IgD-negative memory B cell (primary cell): Measurements from ENCODE around the gene OGFOD3. TPM values are rescaled to one million over a fixed set of nuclear protein-coding genes. Genes with fewer than 3 reads are reported as not detected.

Source experiments
- H3K27ac Mint-ChIP-seq, 3 donors: one replicate each; pipeline ENCODE4 v1.8.0; 2020 to 2022; ENCODE audit warnings: mild to moderate bottlenecking in 3 of 3, mixed read lengths in 3 of 3, moderate library complexity in 1 of 3
- H3K27me3 Mint-ChIP-seq: one replicate; pipeline ENCODE4 v1.8.0; 2021; ENCODE audit warnings: mixed read lengths
- H3K36me3 Mint-ChIP-seq: one replicate; pipeline ENCODE4 v1.8.0; 2020; ENCODE audit warnings: mild to moderate bottlenecking, mixed read lengths
- H3K4me1 Mint-ChIP-seq, 3 donors: one replicate each; pipeline ENCODE4 v1.8.0; 2020 to 2022; ENCODE audit warnings: mixed read lengths in 3 of 3, mild to moderate bottlenecking in 1 of 3
- H3K4me3 Mint-ChIP-seq, 4 donors: one replicate each; pipeline ENCODE4 v1.8.0; 2020 to 2022; ENCODE audit warnings: mild to moderate bottlenecking in 4 of 4, mixed read lengths in 4 of 4, moderate library complexity in 3 of 4
- H3K9me3 Mint-ChIP-seq, 3 donors: one replicate each; pipeline ENCODE4 v1.8.0; 2020 to 2021; ENCODE audit warnings: mixed read lengths in 3 of 3, mild to moderate bottlenecking in 1 of 3
- polyA plus RNA-seq: library from polyadenylated mRNA; unstranded; fragments of 300-500 nt; fragmentation: Illumina TruSeq; gene quantifications from one replicate; pipeline ENCODE4 v1.2.3, GENCODE V29; 2021

Gene OGFOD3
- polyA plus RNA-seq, 1 donor from 2014 or later: 33.2 TPM

- H3K4me3 Mint-ChIP-seq: peak overlapping the region in 3 of 4 donors; percentile 38 to 90 (median 54)
- H3K36me3 Mint-ChIP-seq: no peaks in the 10 kb centered on the region
- no peaks in the 10 kb centered on the region for H3K27me3 Mint-ChIP-seq
- peak overlapping the region in 1 of 3 donors; percentile 92 for H3K27ac Mint-ChIP-seq
- H3K4me1 Mint-ChIP-seq: peaks cover 14 to 27% (median 18%) of the 10 kb centered on the region in 3 donors
- H3K9me3 Mint-ChIP-seq: no peaks in the 10 kb centered on the region
Observed at GRCh38 chr17:82452162-82452561, 33.8 kb upstream of the OGFOD3 start.

- H3K27ac Mint-ChIP-seq: peak within 1 kb of the TSS; percentile 98 to 99 (median 98)
- H3K27me3 Mint-ChIP-seq: no peaks in the 10 kb centered on the region
- H3K9me3 Mint-ChIP-seq: no peaks in the 10 kb centered on the region
- H3K36me3 Mint-ChIP-seq: peaks cover 2% of the 10 kb centered on the region
- H3K4me1 Mint-ChIP-seq: peaks cover 14 to 27% (median 18%) of the 10 kb centered on the region in 3 donors
- peak within 1 kb of the TSS; percentile 90 to 98 (median 96) for H3K4me3 Mint-ChIP-seq
Observed at GRCh38 chr17:82450357-82451106, 32.1 kb upstream of the OGFOD3 start, which contains the start of gene CYBC1. Gene CYBC1, minus strand, starts transcription at chr17:82450752. Its CDS starts 1,498 bp downstream, at chr17:82449254.

- H3K27ac Mint-ChIP-seq: peak overlapping the region; percentile 98 to 99 (median 98)
- no peaks in the 10 kb centered on the region for H3K9me3 Mint-ChIP-seq
- H3K4me3 Mint-ChIP-seq: peak overlapping the region; percentile 90 to 98 (median 96)
- no peaks in the 10 kb centered on the region for H3K27me3 Mint-ChIP-seq
- H3K4me1 Mint-ChIP-seq: peaks cover 14 to 27% (median 18%) of the 10 kb centered on the region in 3 donors
- peaks cover 2% of the 10 kb centered on the region for H3K36me3 Mint-ChIP-seq
Observed at GRCh38 chr17:82449883-82450356, 31.5 kb upstream of the OGFOD3 start.

- H3K9me3 Mint-ChIP-seq: no peaks in the 10 kb centered on the region
- no peaks in the 10 kb centered on the region for H3K27me3 Mint-ChIP-seq
- H3K4me1 Mint-ChIP-seq: peaks cover 14 to 27% (median 18%) of the 10 kb centered on the region in 3 donors
- H3K36me3 Mint-ChIP-seq: peaks cover 2% of the 10 kb centered on the region
- peak overlapping the region; percentile 98 to 99 (median 98) for H3K27ac Mint-ChIP-seq
- H3K4me3 Mint-ChIP-seq: peak overlapping the region; percentile 90 to 98 (median 96)
Observed at GRCh38 chr17:82449131-82449882, 30.9 kb upstream of the OGFOD3 start.

- Mint-ChIP-seq H3K4me1 (peaks cover 14 to 27% (median 18%) of the 10 kb centered on the region in 3 donors), H3K36me3 (peaks cover 4% of the 10 kb centered on the region), H3K4me3 (peak overlapping the region in 3 of 4 donors; percentile 76 to 88 (median 83)), H3K27me3 (no peaks in the 10 kb centered on the region), H3K9me3 (no peaks in the 10 kb centered on the region), H3K27ac (peak overlapping the region; percentile 93 to 99 (median 98))
Observed at GRCh38 chr17:82447876-82448275, 29.5 kb upstream of the OGFOD3 start.

- Mint-ChIP-seq H3K4me1 (peaks cover 17 to 24% (median 24%) of the 10 kb centered on the region in 3 donors), H3K9me3 (no peaks in the 10 kb centered on the region), H3K4me3 (peak overlapping the region in 2 of 4 donors; percentile 37 to 88), H3K36me3 (peaks cover 4% of the 10 kb centered on the region), H3K27me3 (no peaks in the 10 kb centered on the region), H3K27ac (peak overlapping the region; percentile 46 to 99 (median 95))
Observed at GRCh38 chr17:82446649-82447048, 28.3 kb upstream of the OGFOD3 start.

GRCh38 chr17:82446124-82446523 lies 27.7 kb upstream of the OGFOD3 start:
- H3K9me3 Mint-ChIP-seq: no peaks in the 10 kb centered on the region
- H3K36me3 Mint-ChIP-seq: peaks cover 4% of the 10 kb centered on the region
- H3K27ac Mint-ChIP-seq: peak overlapping the region in 2 of 3 donors; percentile 95 to 99
- peaks cover 14 to 24% (median 23%) of the 10 kb centered on the region in 3 donors for H3K4me1 Mint-ChIP-seq
- peak overlapping the region in 2 of 4 donors; percentile 37 to 88 for H3K4me3 Mint-ChIP-seq
- no peaks in the 10 kb centered on the region for H3K27me3 Mint-ChIP-seq

GRCh38 chr17:82445542-82445941 lies 27.2 kb upstream of the OGFOD3 start:
- Mint-ChIP-seq H3K27ac (peak overlapping the region in 1 of 3 donors; percentile 99), H3K27me3 (no peaks in the 10 kb centered on the region), H3K36me3 (peaks cover 5% of the 10 kb centered on the region), H3K4me3 (no peak overlapping the region), H3K9me3 (no peaks in the 10 kb centered on the region), H3K4me1 (peaks cover 15 to 25% (median 21%) of the 10 kb centered on the region in 3 donors)

- peaks cover 20 to 30% (median 26%) of the 10 kb centered on the region in 3 donors for H3K4me1 Mint-ChIP-seq
- no peak overlapping the region for H3K4me3 Mint-ChIP-seq
- peaks cover 8% of the 10 kb centered on the region for H3K36me3 Mint-ChIP-seq
- no peaks in the 10 kb centered on the region for H3K9me3 Mint-ChIP-seq
- no peak overlapping the region for H3K27ac Mint-ChIP-seq
- no peaks in the 10 kb centered on the region for H3K27me3 Mint-ChIP-seq
Observed at GRCh38 chr17:82444941-82445521, 26.6 kb upstream of the OGFOD3 start.

- Mint-ChIP-seq H3K4me3 (no peak overlapping the region), H3K27ac (peak overlapping the region in 1 of 3 donors; percentile 62), H3K4me1 (peaks cover 20 to 31% (median 26%) of the 10 kb centered on the region in 3 donors), H3K36me3 (peaks cover 8% of the 10 kb centered on the region), H3K27me3 (no peaks in the 10 kb centered on the region), H3K9me3 (no peaks in the 10 kb centered on the region)
Observed at GRCh38 chr17:82444284-82444893, 26.0 kb upstream of the OGFOD3 start.

GRCh38 chr17:82443465-82444283 lies 25.3 kb upstream of the OGFOD3 start:
- Mint-ChIP-seq H3K27me3 (no peaks in the 10 kb centered on the region), H3K27ac (peak overlapping the region in 2 of 3 donors; percentile 80 to 83), H3K4me1 (peaks cover 17 to 29% (median 19%) of the 10 kb centered on the region in 3 donors), H3K4me3 (peak overlapping the region in 2 of 4 donors; percentile 69 to 70), H3K9me3 (no peaks in the 10 kb centered on the region), H3K36me3 (peaks cover 8% of the 10 kb centered on the region)

GRCh38 chr17:82442643-82443464 lies 24.5 kb upstream of the OGFOD3 start:
- H3K27me3 Mint-ChIP-seq: no peaks in the 10 kb centered on the region
- peaks cover 8% of the 10 kb centered on the region for H3K36me3 Mint-ChIP-seq
- H3K4me3 Mint-ChIP-seq: peak overlapping the region in 2 of 4 donors; percentile 69 to 70
- H3K9me3 Mint-ChIP-seq: no peaks in the 10 kb centered on the region
- H3K27ac Mint-ChIP-seq: peak overlapping the region in 2 of 3 donors; percentile 80 to 83
- peaks cover 17 to 27% (median 17%) of the 10 kb centered on the region in 3 donors for H3K4me1 Mint-ChIP-seq
